Esophagus squamous epithelium (tissue), 5 donors: ENCODE data around the gene DISP3. TPM values are rescaled to one million over a fixed set of nuclear protein-coding genes. Genes with fewer than 3 reads are reported as not detected.

ENCODE experiments used
- DNase-seq: peaks from one replicate; lab custom pipeline; 2025; lab: John Stamatoyannopoulos, UW
- H3K27ac ChIP-seq, 4 donors: fragments of 200-600 bp; sonication (generic); one replicate each; pipeline ENCODE4 v1.5.1; 2016 to 2019; ENCODE audit warnings: mild to moderate bottlenecking in 1 of 4
- H3K27me3 ChIP-seq, 4 donors: fragments of 200-600 bp; sonication (generic); 1 replicate in 3 of 4; 2 replicates in 1 of 4; pipeline versions ENCODE4 v1.5.1 to v1.6.0; 2017 to 2021; ENCODE audit warnings: antibody characterized with exemption in 1 of 4
- H3K36me3 ChIP-seq, 3 donors: fragments of 200-600 bp; sonication (generic); one replicate each; pipeline ENCODE4 v1.5.1; 2016 to 2019
- H3K4me1 ChIP-seq, 3 donors: fragments of 200-600 bp; sonication (generic); one replicate each; pipeline ENCODE4 v1.5.1; 2017 to 2019
- H3K4me3 ChIP-seq, 4 donors: fragments of 200-600 bp; sonication (generic); 1 replicate in 3 of 4; 2 replicates in 1 of 4; pipeline ENCODE4 v1.5.1; 2016 to 2019; ENCODE audit warnings: mild to moderate bottlenecking in 2 of 4, moderate library complexity in 1 of 4
- H3K9me3 ChIP-seq, 3 donors: fragments of 200-600 bp; sonication (generic); one replicate each; pipeline ENCODE4 v1.5.1; 2016 to 2019
- POLR2A ChIP-seq, 4 donors: fragments of 450-650 bp; IDR thresholded peaks; one replicate each; pipeline ENCODE4 v1.6.1; 2017; ENCODE audit warnings: antibody characterized with exemption in 4 of 4, mild to moderate bottlenecking in 4 of 4, moderate library complexity in 3 of 4
- whole genome bisulfite sequencing, 2 donors: methylation state at CpG; one replicate each; pipeline ENCODE4 v1.1.5; 2018; 5-methylcytosine and 5-hydroxymethylcytosine counted together
- intact Hi-C: fragments of 100-400 bp; cut with DNase I; formaldehyde crosslinking; loops from one replicate; pipeline ENCODE4 v1.15.0; 2022
- total RNA-seq, 4 donors: library from RNA; depleted of rRNA; stranded (reverse); fragments of >200 nt; gene quantifications; one replicate each; pipeline ENCODE4 v1.1.0, GENCODE V29; 2016
- TF ChIP-seq, protein P1 (sequence below), 6 experiments: fragments of 450-650 bp in 4 of 6; fragments of 200-600 bp in 2 of 6; sonication (generic) in 2 of 6; IDR thresholded peaks; one replicate each; pipeline ENCODE4 v1.5.1; 2016 to 2019; ENCODE audit warnings: antibody characterized with exemption in 6 of 6, mild to moderate bottlenecking in 4 of 6, moderate library complexity in 4 of 6
- donor health status: DM: yes; HTN: yes; CAD: no.

Gene DISP3
- total RNA-seq, 4 donors from 2014 or later: 0.67 TPM; not detected in 3

DNA sequence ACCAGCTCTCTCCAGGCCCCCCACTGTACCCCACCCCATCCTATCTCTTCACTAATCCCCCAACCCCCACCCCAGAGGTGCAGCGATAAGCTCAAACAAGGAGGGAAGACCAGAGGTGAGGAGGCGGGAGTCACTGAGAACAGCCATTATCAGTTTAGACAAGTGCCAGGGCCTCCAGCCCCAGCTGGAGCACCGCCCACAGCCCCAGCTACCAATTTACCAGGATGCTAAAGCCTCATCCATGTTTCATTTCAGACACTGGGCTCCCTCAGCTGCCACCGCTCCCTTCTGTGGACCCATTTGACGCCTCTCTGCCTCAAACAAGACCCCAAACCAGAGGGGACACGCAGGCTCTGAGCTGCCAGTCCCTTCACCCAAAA, 80.6 kb downstream of the DISP3 start:
- DNase-seq: no peak
- no peaks in the 10 kb centered on the region for H3K36me3 ChIP-seq
- TF ChIP-seq, protein P1, sequence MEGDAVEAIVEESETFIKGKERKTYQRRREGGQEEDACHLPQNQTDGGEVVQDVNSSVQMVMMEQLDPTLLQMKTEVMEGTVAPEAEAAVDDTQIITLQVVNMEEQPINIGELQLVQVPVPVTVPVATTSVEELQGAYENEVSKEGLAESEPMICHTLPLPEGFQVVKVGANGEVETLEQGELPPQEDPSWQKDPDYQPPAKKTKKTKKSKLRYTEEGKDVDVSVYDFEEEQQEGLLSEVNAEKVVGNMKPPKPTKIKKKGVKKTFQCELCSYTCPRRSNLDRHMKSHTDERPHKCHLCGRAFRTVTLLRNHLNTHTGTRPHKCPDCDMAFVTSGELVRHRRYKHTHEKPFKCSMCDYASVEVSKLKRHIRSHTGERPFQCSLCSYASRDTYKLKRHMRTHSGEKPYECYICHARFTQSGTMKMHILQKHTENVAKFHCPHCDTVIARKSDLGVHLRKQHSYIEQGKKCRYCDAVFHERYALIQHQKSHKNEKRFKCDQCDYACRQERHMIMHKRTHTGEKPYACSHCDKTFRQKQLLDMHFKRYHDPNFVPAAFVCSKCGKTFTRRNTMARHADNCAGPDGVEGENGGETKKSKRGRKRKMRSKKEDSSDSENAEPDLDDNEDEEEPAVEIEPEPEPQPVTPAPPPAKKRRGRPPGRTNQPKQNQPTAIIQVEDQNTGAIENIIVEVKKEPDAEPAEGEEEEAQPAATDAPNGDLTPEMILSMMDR (IDR thresholded peaks at IDR 0.05): no peak
- TF ChIP-seq POLR2A (IDR thresholded peaks at IDR 0.05): no peak
- no peaks in the 10 kb centered on the region for H3K4me1 ChIP-seq
- WGBS, 2 donors: 10 to 75% methylated on average over 2 to 3 of the region's 6 CpGs
- H3K27me3 ChIP-seq: peaks cover 0 to 94% (median 0%) of the 10 kb centered on the region in 4 donors
- intact Hi-C loops: no loop called here
- no peak overlapping the region for H3K4me3 ChIP-seq
- H3K27ac ChIP-seq: no peak overlapping the region
- no peaks in the 10 kb centered on the region for H3K9me3 ChIP-seq

DNA sequence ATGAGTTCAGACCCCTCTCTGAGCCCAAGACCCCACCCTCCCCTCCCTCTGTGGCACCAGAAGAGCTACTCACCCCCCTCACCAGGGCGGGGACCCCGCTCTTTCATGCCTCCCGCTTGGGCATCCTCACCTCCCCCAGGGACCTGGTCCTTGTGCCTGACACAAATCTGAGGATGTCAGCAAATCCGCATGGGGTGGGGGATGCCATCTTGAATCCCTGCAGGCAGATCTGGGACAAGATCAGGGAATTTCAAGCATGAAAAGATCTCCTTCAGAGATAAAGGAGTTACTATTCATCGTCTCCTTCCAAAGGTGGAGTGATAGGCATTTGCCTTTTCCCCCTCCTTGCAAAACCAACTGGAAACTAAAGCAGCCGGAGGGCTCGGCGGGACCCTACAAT, 81.1 kb downstream of the DISP3 start:
- Histone ChIP-seq H3K36me3 (no peaks in the 10 kb centered on the region), H3K4me3 (no peak overlapping the region), H3K27me3 (peaks cover 0 to 89% (median 0%) of the 10 kb centered on the region in 4 donors), H3K9me3 (no peaks in the 10 kb centered on the region), H3K4me1 (no peaks in the 10 kb centered on the region), H3K27ac (no peak overlapping the region)
- intact Hi-C loops: no loop called here
- WGBS, 2 donors: 73 to 76% methylated on average over 2 to 5 of the region's 8 CpGs
- DNase-seq: no peak
- TF ChIP-seq POLR2A (IDR thresholded peaks at IDR 0.05): no peak
- TF ChIP-seq, protein P1 (IDR thresholded peaks at IDR 0.05): no peak

DNA sequence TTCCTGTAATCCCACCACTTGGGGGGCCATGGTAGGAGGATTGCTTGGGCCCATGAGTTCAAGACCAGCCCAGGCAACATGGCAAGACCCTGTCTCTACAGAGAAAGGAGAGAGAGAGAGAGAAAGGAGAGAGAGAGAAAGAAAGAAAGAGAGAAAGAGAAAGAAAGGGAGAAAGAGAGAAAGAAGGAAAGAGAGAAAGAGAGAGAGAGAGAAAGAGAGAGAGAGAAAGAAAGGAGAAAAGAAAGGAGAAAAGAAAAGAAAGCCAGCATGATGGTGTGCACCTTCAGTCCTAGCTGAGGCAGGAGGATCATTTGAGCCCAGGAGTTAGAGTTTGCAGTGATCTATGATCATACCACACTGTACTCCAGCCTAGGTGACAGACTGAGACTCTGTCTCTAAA, 82.8 kb downstream of the DISP3 start:
- no peak for TF ChIP-seq POLR2A (IDR thresholded peaks at IDR 0.05)
- TF ChIP-seq, protein P1 (IDR thresholded peaks at IDR 0.05): no peak
- intact Hi-C loops: no loop called here
- H3K27me3 ChIP-seq: peaks cover 0 to 84% (median 0%) of the 10 kb centered on the region in 4 donors

DNA sequence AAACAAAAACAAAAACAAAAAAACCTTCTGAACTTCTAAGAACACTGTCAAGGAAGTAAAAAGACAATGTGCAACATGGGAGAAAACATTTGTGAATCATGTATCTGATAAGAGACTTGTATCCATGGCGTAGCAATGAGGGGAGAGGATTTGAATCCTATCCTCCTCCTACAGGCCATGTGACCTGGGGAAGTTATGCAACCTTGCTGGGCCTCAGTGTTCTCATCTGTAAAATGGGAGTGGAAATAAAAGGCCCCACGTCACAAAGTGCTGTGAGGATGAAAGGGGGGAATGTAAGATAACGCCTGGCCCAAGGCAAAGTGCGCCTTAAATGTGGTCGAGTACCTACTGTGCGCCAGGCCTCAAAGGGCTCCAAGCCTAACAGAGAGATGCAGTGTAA, 83.7 kb downstream of the DISP3 start:
- Histone ChIP-seq H3K27ac (no peak overlapping the region), H3K36me3 (no peaks in the 10 kb centered on the region), H3K27me3 (peaks cover 0 to 84% (median 0%) of the 10 kb centered on the region in 4 donors), H3K9me3 (no peaks in the 10 kb centered on the region), H3K4me1 (no peaks in the 10 kb centered on the region), H3K4me3 (no peak overlapping the region)
- DNase-seq: no peak
- 81 to 87% methylated on average over 6 of the region's 6 CpGs for WGBS, 2 donors
- no peak for TF ChIP-seq POLR2A (IDR thresholded peaks at IDR 0.05)
- intact Hi-C loops: no loop called here

More for the DNA sequence above, 82.8 kb downstream of the DISP3 start:
- DNase-seq: no peak
- Histone ChIP-seq H3K4me1 (no peaks in the 10 kb centered on the region), H3K36me3 (no peaks in the 10 kb centered on the region), H3K4me3 (no peak overlapping the region), H3K27ac (no peak overlapping the region), H3K9me3 (no peaks in the 10 kb centered on the region)

DNA sequence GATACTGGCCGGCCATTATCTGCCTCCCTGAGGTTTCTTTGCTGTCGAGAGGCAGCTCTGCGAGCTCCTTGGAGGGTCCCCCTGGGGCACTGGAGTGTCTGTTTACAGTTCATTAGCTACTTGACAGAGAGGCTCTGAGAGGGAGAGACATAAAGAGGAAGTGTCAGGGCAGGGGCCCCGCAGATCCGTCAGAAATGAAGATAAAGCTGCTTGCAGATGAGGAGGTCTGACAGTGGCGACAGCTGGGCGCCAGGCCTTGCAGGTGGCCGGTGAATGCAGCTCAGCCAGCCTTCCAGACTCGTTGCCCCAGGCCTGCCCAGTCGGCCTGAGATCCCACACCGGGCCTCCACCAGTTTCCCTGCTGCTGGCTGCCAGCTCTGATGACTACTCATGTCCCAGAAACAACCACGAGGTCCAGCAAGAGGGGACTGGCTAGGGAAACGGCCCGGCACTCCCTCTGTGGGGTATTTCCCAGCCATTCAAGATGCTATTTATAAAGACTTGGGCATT, 84.7 kb downstream of the DISP3 start:
- no peaks in the 10 kb centered on the region for H3K9me3 ChIP-seq
- no peak for DNase-seq
- peaks cover 0 to 84% (median 0%) of the 10 kb centered on the region in 4 donors for H3K27me3 ChIP-seq
- WGBS, 2 donors: 3 to 13% methylated on average over 7 to 12 of the region's 14 CpGs
- no peaks in the 10 kb centered on the region for H3K36me3 ChIP-seq
- no peak overlapping the region for H3K27ac ChIP-seq
- no peak overlapping the region for H3K4me3 ChIP-seq
- intact Hi-C loops: no loop called here
- TF ChIP-seq POLR2A (IDR thresholded peaks at IDR 0.05): no peak
- TF ChIP-seq, protein P1 (IDR thresholded peaks at IDR 0.05): no peak
- no peaks in the 10 kb centered on the region for H3K4me1 ChIP-seq

DNA sequence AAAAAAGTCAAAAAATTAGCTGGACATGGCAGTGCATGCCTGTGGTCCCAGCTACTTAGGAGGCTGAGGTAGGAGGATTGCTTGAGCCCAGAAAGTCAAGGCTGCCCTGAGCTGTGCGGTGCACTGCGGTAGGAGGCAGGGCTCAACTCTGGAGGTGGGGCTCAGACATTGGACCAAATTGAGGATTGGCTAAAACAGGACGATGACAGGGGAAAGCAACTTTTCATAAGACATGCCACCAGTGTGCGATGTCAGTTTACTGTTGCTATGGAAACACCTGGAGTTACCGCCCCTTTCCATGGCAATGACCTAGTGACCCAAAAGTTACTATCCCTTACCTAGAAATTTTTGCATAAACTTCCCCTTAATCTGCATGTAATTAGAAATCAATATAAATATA, 85.3 kb downstream of the DISP3 start:
- TF ChIP-seq, protein P1 (IDR thresholded peaks at IDR 0.05): no peak
- H3K27ac ChIP-seq: no peak overlapping the region
- WGBS, 2 donors: 67 to 69% methylated on average over 3 to 5 of the region's 5 CpGs
- no peaks in the 10 kb centered on the region for H3K9me3 ChIP-seq
- no peaks in the 10 kb centered on the region for H3K36me3 ChIP-seq
- peaks cover 0 to 84% (median 0%) of the 10 kb centered on the region in 4 donors for H3K27me3 ChIP-seq
- DNase-seq: no peak
- H3K4me3 ChIP-seq: no peak overlapping the region
- H3K4me1 ChIP-seq: no peaks in the 10 kb centered on the region
- intact Hi-C loops: no loop called here
